Peyer's patch (tissue), 4 donors: ENCODE data around the gene KCNJ10.

Experiments
- POLR2A ChIP-seq, 2 donors: fragments of 450-650 bp; IDR thresholded peaks; one replicate each; pipeline ENCODE4 v1.5.1; 2017; ENCODE audit warnings: antibody characterized with exemption in 2 of 2, mild to moderate bottlenecking in 2 of 2, moderate library complexity in 2 of 2
- TF ChIP-seq, protein P1 (sequence below), 6 experiments: fragments of 450-650 bp in 4 of 6; fragments of 200-600 bp in 2 of 6; sonication (generic) in 1 of 6; IDR thresholded peaks; one replicate each; pipeline ENCODE4 v1.5.1; 2017 to 2019; ENCODE audit warnings: antibody characterized with exemption in 6 of 6, mild to moderate bottlenecking in 3 of 6, moderate library complexity in 1 of 6

DNA sequence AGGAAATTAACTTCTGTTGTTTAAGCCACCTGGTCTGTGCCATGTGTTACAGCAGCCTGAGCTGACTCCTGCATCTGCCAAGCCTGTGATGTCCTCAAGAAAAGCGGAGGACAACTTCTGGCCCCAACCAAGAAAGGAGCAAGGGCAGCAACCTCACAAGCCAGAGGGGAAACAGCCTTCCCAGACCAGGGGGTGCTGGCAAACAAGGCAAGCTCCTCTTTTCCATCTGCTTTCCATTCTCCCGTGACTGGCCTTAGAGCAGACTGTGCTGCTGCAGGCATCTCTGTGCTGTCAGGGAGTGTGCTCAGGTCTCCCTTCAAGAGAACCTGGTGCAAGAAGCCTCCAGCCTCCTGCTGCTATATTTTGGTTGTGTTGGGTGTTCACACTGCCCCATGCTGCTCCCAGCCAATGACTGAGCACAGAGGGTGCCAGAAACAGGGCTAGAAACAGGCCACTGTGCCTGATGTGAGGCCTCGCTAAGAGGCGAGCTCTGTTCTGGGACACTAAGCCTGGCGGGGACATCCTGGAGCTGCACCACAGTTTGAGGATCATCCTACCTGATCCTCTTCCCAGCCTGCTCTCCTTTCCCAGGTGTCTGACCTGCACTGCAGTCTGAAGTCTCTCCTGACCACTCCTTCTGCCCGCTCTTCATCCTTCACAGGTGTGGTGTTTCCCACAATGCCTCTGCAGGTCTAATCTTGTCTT is 88.5 kb downstream of the KCNJ10 start:
- TF ChIP-seq, protein P1, sequence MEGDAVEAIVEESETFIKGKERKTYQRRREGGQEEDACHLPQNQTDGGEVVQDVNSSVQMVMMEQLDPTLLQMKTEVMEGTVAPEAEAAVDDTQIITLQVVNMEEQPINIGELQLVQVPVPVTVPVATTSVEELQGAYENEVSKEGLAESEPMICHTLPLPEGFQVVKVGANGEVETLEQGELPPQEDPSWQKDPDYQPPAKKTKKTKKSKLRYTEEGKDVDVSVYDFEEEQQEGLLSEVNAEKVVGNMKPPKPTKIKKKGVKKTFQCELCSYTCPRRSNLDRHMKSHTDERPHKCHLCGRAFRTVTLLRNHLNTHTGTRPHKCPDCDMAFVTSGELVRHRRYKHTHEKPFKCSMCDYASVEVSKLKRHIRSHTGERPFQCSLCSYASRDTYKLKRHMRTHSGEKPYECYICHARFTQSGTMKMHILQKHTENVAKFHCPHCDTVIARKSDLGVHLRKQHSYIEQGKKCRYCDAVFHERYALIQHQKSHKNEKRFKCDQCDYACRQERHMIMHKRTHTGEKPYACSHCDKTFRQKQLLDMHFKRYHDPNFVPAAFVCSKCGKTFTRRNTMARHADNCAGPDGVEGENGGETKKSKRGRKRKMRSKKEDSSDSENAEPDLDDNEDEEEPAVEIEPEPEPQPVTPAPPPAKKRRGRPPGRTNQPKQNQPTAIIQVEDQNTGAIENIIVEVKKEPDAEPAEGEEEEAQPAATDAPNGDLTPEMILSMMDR (IDR thresholded peaks at IDR 0.05), result no peak
- TF ChIP-seq POLR2A (IDR thresholded peaks at IDR 0.05), result no peak
